Measurements from ENCODE around the gene CNP. TPM values are rescaled to one million over a fixed set of nuclear protein-coding genes. Genes with fewer than 3 reads are reported as not detected.
A peak's percentile ranks its signal among the peaks of the same experiment; 100 is the strongest.
"Not testable (repeated sequence)": the region's sequence is repeated elsewhere in the genome, so short reads cannot be mapped to it uniquely, and the experiment has no call there.

The CNP gene
- total and polyA plus RNA-seq, 7 donors = 24.0 to 71.3 (median 52.0) TPM

- 76 to 83% methylated on average over 6 of the region's 6 CpGs for whole genome bisulfite sequencing, 2 donors
- intact Hi-C loops (cut with DNase I) = no loop called here
- Histone ChIP-seq H3K9me3 (no peaks in the 10 kb centered on the region), H3K27ac (peak overlapping the region in 3 of 4 donors; percentile 87 to 92 (median 91)), H3K4me1 (peaks cover 0 to 20% (median 12%) of the 10 kb centered on the region in 4 donors), H3K4me3 (no peak overlapping the region), H3K36me3 (no peaks in the 10 kb centered on the region), H3K27me3 (no peaks in the 10 kb centered on the region)
- TF ChIP-seq CTCF (IDR thresholded peaks at IDR 0.05) = no peak
- no peak for TF ChIP-seq POLR2AphosphoS5 (IDR thresholded peaks at IDR 0.05)
- TF ChIP-seq EP300 (IDR thresholded peaks at IDR 0.05) = no peak
- no peak for TF ChIP-seq POLR2A (IDR thresholded peaks at IDR 0.05)
- no peak for DNase-seq
Observed at GRCh38 chr17:41928693-41929251, 37.8 kb upstream of the CNP start.

GRCh38 chr17:41930009-41930832 is 36.4 kb upstream of the CNP start, which contains the start of gene ODAD4:
TSS of gene ODAD4 (plus strand) at chr17:41930617. CDS start at chr17:41930724, 107 bp downstream.
- Histone ChIP-seq H3K9me3 (no peaks in the 10 kb centered on the region), H3K4me1 (peaks cover 0 to 20% (median 12%) of the 10 kb centered on the region in 4 donors), H3K27me3 (no peaks in the 10 kb centered on the region), H3K4me3 (peak within 1 kb of the TSS; percentile 26 to 58 (median 53)), H3K27ac (peak within 1 kb of the TSS; percentile 84 to 92 (median 89)), H3K36me3 (peaks cover 0 to 4% (median 0%) of the 10 kb centered on the region in 4 donors)
- TF ChIP-seq POLR2A (IDR thresholded peaks at IDR 0.05) = peak; percentile 33 to 55
- TF ChIP-seq EP300 (IDR thresholded peaks at IDR 0.05) = peak in 1 of 4 donors; percentile 59
- TF ChIP-seq POLR2AphosphoS5 (IDR thresholded peaks at IDR 0.05) = peak; percentile 73 to 95 (median 90)
- peak; percentile 35 to 81 (median 56) for TF ChIP-seq CTCF (IDR thresholded peaks at IDR 0.05)
- intact Hi-C loops (cut with DNase I) = no loop called here
- DNase-seq = peak; percentile 99
- 1 to 3% methylated on average over 43 of the region's 43 CpGs for WGBS, 2 donors

- Histone ChIP-seq H3K4me3 (peak overlapping the region; percentile 26 to 58 (median 53)), H3K4me1 (peaks cover 0 to 20% (median 12%) of the 10 kb centered on the region in 4 donors), H3K36me3 (peaks cover 0 to 10% (median 0%) of the 10 kb centered on the region in 4 donors), H3K27ac (peak overlapping the region; percentile 84 to 92 (median 89))
- H3K9me3 ChIP-seq; intact Hi-C loops (cut with DNase I); DNase-seq; H3K27me3 ChIP-seq: not testable (repeated sequence)
- 52 to 53% methylated on average over 18 of the region's 18 CpGs for WGBS, 2 donors
Observed at GRCh38 chr17:41930833-41931156, 35.8 kb upstream of the CNP start.

GRCh38 chr17:41931715-41932114 is 34.9 kb upstream of the CNP start:
- 80 to 92% methylated on average over 4 of the region's 4 CpGs for WGBS, 2 donors
- intact Hi-C loops (cut with DNase I) = not testable (repeated sequence)

GRCh38 chr17:41932816-41933389 is 33.7 kb upstream of the CNP start:
- no peak for DNase-seq
- Histone ChIP-seq H3K27me3 (no peaks in the 10 kb centered on the region), H3K27ac (no peak overlapping the region), H3K36me3 (peaks cover 0 to 21% (median 0%) of the 10 kb centered on the region in 4 donors), H3K4me1 (peaks cover 0 to 20% (median 12%) of the 10 kb centered on the region in 4 donors), H3K4me3 (no peak overlapping the region), H3K9me3 (no peaks in the 10 kb centered on the region)
- intact Hi-C loops (cut with DNase I) = no loop called here
- WGBS, 2 donors = 5 to 29% methylated on average over 2 of the region's 2 CpGs
- TF ChIP-seq POLR2A (IDR thresholded peaks at IDR 0.05) = no peak
- TF ChIP-seq CTCF (IDR thresholded peaks at IDR 0.05) = no peak
- TF ChIP-seq POLR2AphosphoS5 (IDR thresholded peaks at IDR 0.05) = no peak
- TF ChIP-seq EP300 (IDR thresholded peaks at IDR 0.05) = no peak

More at GRCh38 chr17:41931715-41932114, 34.9 kb upstream of the CNP start:
- not testable (repeated sequence) for DNase-seq, H3K9me3 ChIP-seq, H3K27ac ChIP-seq, H3K27me3 ChIP-seq, H3K4me3 ChIP-seq
- peaks cover 0 to 20% (median 12%) of the 10 kb centered on the region in 4 donors for H3K4me1 ChIP-seq
- peaks cover 0 to 19% (median 0%) of the 10 kb centered on the region in 4 donors for H3K36me3 ChIP-seq
